Gastrocnemius medialis (tissue), 4 donors: ENCODE data around the gene COL4A1. TPM values are rescaled to one million over a fixed set of nuclear protein-coding genes. Genes with fewer than 3 reads are reported as not detected.

Experiments used
- ATAC-seq, 2 donors: fragments of 150-250 bp; one replicate each; pipeline ENCODE4 v1.9.1; 2016
- DNase-seq, 2 donors: peaks; one replicate each; pipeline ENCODE4 v3.0.0-alpha.2; 2019
- H3K27ac ChIP-seq, 4 donors: fragments of 200-600 bp; sonication (generic); 1 replicate in 1 of 4; 2 replicates in 3 of 4; pipeline ENCODE4 v1.5.1; 2016 to 2018; ENCODE audit warnings: mild to moderate bottlenecking in 2 of 4, moderate library complexity in 1 of 4
- H3K27me3 ChIP-seq, 3 donors: fragments of 200-600 bp; sonication (generic) in 2 of 3; 1 replicate in 1 of 3; 2 replicates in 2 of 3; pipeline versions ENCODE4 v1.5.1 to v1.6.0; 2016 to 2019; ENCODE audit warnings: mild to moderate bottlenecking in 1 of 3, moderate library complexity in 1 of 3
- H3K36me3 ChIP-seq, 2 donors: fragments of 200-600 bp; sonication (generic) in 1 of 2; one replicate each; pipeline ENCODE4 v1.5.1; 2017 to 2018
- H3K4me1 ChIP-seq, 2 donors: fragments of 200-600 bp; sonication (generic) in 1 of 2; one replicate each; pipeline ENCODE4 v1.5.1; 2016 to 2017; ENCODE audit warnings: mild to moderate bottlenecking in 2 of 2
- H3K4me3 ChIP-seq, 4 donors: fragments of 200-600 bp; sonication (generic) in 3 of 4; 1 replicate in 1 of 4; 2 replicates in 3 of 4; pipeline ENCODE4 v1.5.1; 2016 to 2019; ENCODE audit warnings: mild to moderate bottlenecking in 2 of 4
- H3K9me3 ChIP-seq, 3 donors: fragments of 200-600 bp; sonication (generic) in 2 of 3; 1 replicate in 1 of 3; 2 replicates in 2 of 3; pipeline ENCODE4 v1.5.1; 2016 to 2019
- POLR2A ChIP-seq, 2 donors: fragments of 450-650 bp; IDR thresholded peaks; one replicate each; pipeline ENCODE4 v1.6.1; 2017; ENCODE audit warnings: antibody characterized with exemption in 2 of 2, mild to moderate bottlenecking in 2 of 2, moderate library complexity in 2 of 2
- in situ Hi-C, 4 donors: fragments of 200-750 bp; cut with MboI; loops; one replicate each; pipeline versions ENCODE4 v1.15.0 to v1.8.0; 2017; ENCODE audit warnings: low sequenced_read_pairs in 4 of 4
- intact Hi-C: fragments of 100-400 bp; cut with DNase I; formaldehyde crosslinking; loops from one replicate; pipeline ENCODE4 v1.15.1; 2023; ENCODE audit warnings: low total_unique reads
- total RNA-seq, 4 donors: library from RNA; depleted of rRNA; stranded (reverse); fragments of >200 nt; gene quantifications; one replicate each; pipeline versions ENCODE4 v1.1.0 to v1.2.3, GENCODE V29; 2016
- TF ChIP-seq, protein P1 (sequence below), 5 experiments: fragments of 450-650 bp in 3 of 5; fragments of 200-600 bp in 2 of 5; sonication (generic) in 2 of 5; IDR thresholded peaks in 4 of 5; conservative IDR thresholded peaks in 1 of 5; 1 replicate in 4 of 5; 2 replicates in 1 of 5; pipeline ENCODE4 v1.5.1; 2016 to 2019; ENCODE audit warnings: antibody characterized with exemption in 5 of 5, mild to moderate bottlenecking in 3 of 5, moderate library complexity in 3 of 5

Gene COL4A1
- total RNA-seq, 4 donors from 2014 or later = 60.5 to 127 (median 120) TPM

GRCh38 chr13:110220471-110220870 lies 86.5 kb downstream of the COL4A1 start:
- no peak for ATAC-seq
- H3K4me3 ChIP-seq = no peak overlapping the region
- intact Hi-C loops = loop anchor here (5.0 kb wide), 2 partner anchors 222 to 597 kb away; no protein-coding TSS in a partner anchor
- H3K27ac ChIP-seq = peak overlapping the region; percentile 20 to 80 (median 75)
- H3K27me3 ChIP-seq = no peaks in the 10 kb centered on the region
- H3K9me3 ChIP-seq = no peaks in the 10 kb centered on the region
- no peaks in the 10 kb centered on the region for H3K36me3 ChIP-seq
- TF ChIP-seq POLR2A (IDR thresholded peaks at IDR 0.05) = no peak
- TF ChIP-seq, protein P1, sequence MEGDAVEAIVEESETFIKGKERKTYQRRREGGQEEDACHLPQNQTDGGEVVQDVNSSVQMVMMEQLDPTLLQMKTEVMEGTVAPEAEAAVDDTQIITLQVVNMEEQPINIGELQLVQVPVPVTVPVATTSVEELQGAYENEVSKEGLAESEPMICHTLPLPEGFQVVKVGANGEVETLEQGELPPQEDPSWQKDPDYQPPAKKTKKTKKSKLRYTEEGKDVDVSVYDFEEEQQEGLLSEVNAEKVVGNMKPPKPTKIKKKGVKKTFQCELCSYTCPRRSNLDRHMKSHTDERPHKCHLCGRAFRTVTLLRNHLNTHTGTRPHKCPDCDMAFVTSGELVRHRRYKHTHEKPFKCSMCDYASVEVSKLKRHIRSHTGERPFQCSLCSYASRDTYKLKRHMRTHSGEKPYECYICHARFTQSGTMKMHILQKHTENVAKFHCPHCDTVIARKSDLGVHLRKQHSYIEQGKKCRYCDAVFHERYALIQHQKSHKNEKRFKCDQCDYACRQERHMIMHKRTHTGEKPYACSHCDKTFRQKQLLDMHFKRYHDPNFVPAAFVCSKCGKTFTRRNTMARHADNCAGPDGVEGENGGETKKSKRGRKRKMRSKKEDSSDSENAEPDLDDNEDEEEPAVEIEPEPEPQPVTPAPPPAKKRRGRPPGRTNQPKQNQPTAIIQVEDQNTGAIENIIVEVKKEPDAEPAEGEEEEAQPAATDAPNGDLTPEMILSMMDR (IDR thresholded peaks at IDR 0.05 in 4 of 5, conservative IDR thresholded peaks at IDR 0.05 in 1 of 5) = no peak
- DNase-seq = no peak
- in situ Hi-C loops = loop anchor here in 2 of 4 donors (5.0 to 25.0 kb wide), 3 partner anchors 187 to 592 kb away; no protein-coding TSS in a partner anchor
- H3K4me1 ChIP-seq = peaks cover 30 to 31% of the 10 kb centered on the region in 2 donors

GRCh38 chr13:110218581-110219201 lies 88.3 kb downstream of the COL4A1 start:
- Histone ChIP-seq H3K27me3 (no peaks in the 10 kb centered on the region), H3K9me3 (no peaks in the 10 kb centered on the region), H3K36me3 (no peaks in the 10 kb centered on the region), H3K4me1 (peaks cover 29 to 31% of the 10 kb centered on the region in 2 donors), H3K4me3 (no peak overlapping the region), H3K27ac (peak overlapping the region; percentile 41 to 73 (median 68))
- no peak for TF ChIP-seq POLR2A (IDR thresholded peaks at IDR 0.05)
- TF ChIP-seq, protein P1 (IDR thresholded peaks at IDR 0.05 in 4 of 5, conservative IDR thresholded peaks at IDR 0.05 in 1 of 5) = no peak
- no peak for DNase-seq
- in situ Hi-C loops (loop anchor here in 1 of 4 donors (25.0 kb wide), 1 partner anchor 594 kb away; no protein-coding TSS in a partner anchor), intact Hi-C loops (no loop called here)
- ATAC-seq = no peak

GRCh38 chr13:110217811-110218210 lies 89.1 kb downstream of the COL4A1 start:
- Histone ChIP-seq H3K4me3 (no peak overlapping the region), H3K27ac (peak overlapping the region; percentile 62 to 73 (median 68)), H3K4me1 (peaks cover 29 to 31% of the 10 kb centered on the region in 2 donors), H3K27me3 (no peaks in the 10 kb centered on the region), H3K9me3 (no peaks in the 10 kb centered on the region), H3K36me3 (no peaks in the 10 kb centered on the region)
- in situ Hi-C loops (loop anchor here in 1 of 4 donors (25.0 kb wide), 1 partner anchor 594 kb away; no protein-coding TSS in a partner anchor), intact Hi-C loops (no loop called here)
- ATAC-seq (no peak), DNase-seq (no peak)
- TF ChIP-seq, protein P1 (IDR thresholded peaks at IDR 0.05 in 4 of 5, conservative IDR thresholded peaks at IDR 0.05 in 1 of 5) = no peak
- no peak for TF ChIP-seq POLR2A (IDR thresholded peaks at IDR 0.05)

DNA sequence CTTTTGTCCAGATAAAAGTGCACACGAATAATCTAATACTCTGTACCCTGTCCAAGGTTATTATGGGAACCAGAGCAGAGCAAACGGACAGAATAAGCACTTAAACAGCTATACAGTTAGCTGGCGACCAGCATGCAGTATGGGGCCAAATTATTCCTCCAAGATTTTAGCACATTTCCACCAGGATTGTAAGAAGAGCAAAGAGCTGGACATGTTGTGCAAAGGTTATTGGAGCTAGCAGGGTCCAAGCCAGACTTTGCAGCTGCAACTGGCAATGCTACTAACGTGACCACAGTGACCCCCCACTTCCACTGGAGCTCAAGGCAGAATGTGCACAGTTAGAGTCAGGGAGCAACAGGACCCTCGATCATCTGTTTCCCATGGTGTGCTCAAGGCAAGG lies 89.9 kb downstream of the COL4A1 start:
- H3K27me3 ChIP-seq = no peaks in the 10 kb centered on the region
- H3K36me3 ChIP-seq = peaks cover 0 to 3% of the 10 kb centered on the region in 2 donors
- ATAC-seq (no peak), DNase-seq (no peak)
- peak overlapping the region; percentile 62 to 73 (median 68) for H3K27ac ChIP-seq
- in situ Hi-C loops (loop anchor here in 1 of 4 donors (25.0 kb wide), 1 partner anchor 595 kb away; no protein-coding TSS in a partner anchor), intact Hi-C loops (no loop called here)
- H3K9me3 ChIP-seq = no peaks in the 10 kb centered on the region
- H3K4me1 ChIP-seq = peaks cover 29 to 31% of the 10 kb centered on the region in 2 donors
- H3K4me3 ChIP-seq = peak overlapping the region in 1 of 4 donors; percentile 8
- TF ChIP-seq, protein P1 (IDR thresholded peaks at IDR 0.05 in 4 of 5, conservative IDR thresholded peaks at IDR 0.05 in 1 of 5) = no peak
- no peak for TF ChIP-seq POLR2A (IDR thresholded peaks at IDR 0.05)
